Fibroblast of lung (primary cell): ENCODE data around the gene STAP2. TPM values are rescaled to one million over a fixed set of nuclear protein-coding genes. Genes with fewer than 3 reads are reported as not detected.

Source experiments
- DNase-seq, 2 donors: peaks; one replicate each; pipeline versions ENCODE4 v3.0.0 to v3.0.0-alpha.2; 2010; ENCODE audit warnings: low read depth in 2 of 2
- H2AFZ ChIP-seq: 2 replicates; pipeline ENCODE4 v1.5.1; 2012; ENCODE audit warnings: low read length, control low read depth, inconsistent platforms
- H3K27ac ChIP-seq: 2 replicates; pipeline ENCODE4 v1.5.1; 2011; ENCODE audit warnings: low read length, control low read depth; ENCODE audit not compliant: insufficient read depth
- H3K27me3 ChIP-seq: 2 replicates; pipeline ENCODE4 v1.5.1; 2011; ENCODE audit warnings: mild to moderate bottlenecking, low read length; ENCODE audit not compliant: control insufficient read depth, insufficient read depth
- H3K36me3 ChIP-seq: 2 replicates; pipeline ENCODE4 v1.5.1; 2011; ENCODE audit warnings: low read length; ENCODE audit not compliant: control insufficient read depth, insufficient read depth
- H3K4me1 ChIP-seq: 2 replicates; pipeline ENCODE4 v1.5.1; 2011; ENCODE audit warnings: low read length; ENCODE audit not compliant: control insufficient read depth, insufficient read depth; ENCODE audit errors: extremely low read depth
- H3K4me2 ChIP-seq: 2 replicates; pipeline ENCODE4 v1.5.1; 2011; ENCODE audit warnings: low read length, control low read depth; ENCODE audit not compliant: insufficient read depth; ENCODE audit errors: extremely low read depth
- H3K4me3 ChIP-seq, 4 experiments: fragments of 200-600 bp in 1 of 4; sonication (generic) in 1 of 4; replicated peaks in 1 of 4; 2 replicates each; pipeline ENCODE4 v1.5.1; 2011 to 2016; ENCODE audit warnings: low read length in 4 of 4, low read depth in 3 of 4, mild to moderate bottlenecking in 3 of 4, control low read depth in 2 of 4, inconsistent platforms in 1 of 4, mixed read lengths in 1 of 4; ENCODE audit not compliant: insufficient read depth in 1 of 4; ENCODE audit errors: control extremely low read depth in 1 of 4
- H3K79me2 ChIP-seq: 2 replicates; pipeline ENCODE4 v1.5.1; 2012; ENCODE audit warnings: mild to moderate bottlenecking, low read length, inconsistent platforms; ENCODE audit not compliant: control insufficient read depth, insufficient read depth
- H3K9ac ChIP-seq: 2 replicates; pipeline ENCODE4 v1.5.1; 2011; ENCODE audit warnings: mild to moderate bottlenecking, low read length, control low read depth; ENCODE audit not compliant: insufficient read depth
- H3K9me3 ChIP-seq: 2 replicates; pipeline ENCODE4 v1.5.1; 2012; ENCODE audit warnings: low read depth, low read length; ENCODE audit not compliant: control insufficient read depth, insufficient read depth
- H4K20me1 ChIP-seq: 2 replicates; pipeline ENCODE4 v1.5.1; 2011; ENCODE audit warnings: low read length; ENCODE audit not compliant: control insufficient read depth, insufficient read depth; ENCODE audit errors: extremely low read depth
- EZH2 ChIP-seq: IDR thresholded peaks from 2 replicates; pipeline ENCODE4 v1.5.1; 2012; ENCODE audit warnings: low read length, control low read depth, mild to moderate bottlenecking; ENCODE audit errors: missing control alignments
- polyA plus RNA-seq, 2 donors: library from polyadenylated mRNA; depleted of rRNA in 1 of 2; stranded (reverse) in 1 of 2; unstranded in 1 of 2; fragments of >200 nt; gene quantifications; 2 replicates each; pipeline ENCODE4 v1.2.1, GENCODE V29; 2011 to 2012; ENCODE audit warnings: missing spikeins in 1 of 2
- total RNA-seq: library from RNA; depleted of rRNA; stranded (reverse); fragments of >200 nt; gene quantifications from 2 replicates; pipeline ENCODE4 v1.2.1, GENCODE V29; 2014
- TF ChIP-seq, protein P1 (sequence below), 2 donors: IDR thresholded peaks in 1 of 2; conservative IDR thresholded peaks in 1 of 2; 1 replicate in 1 of 2; 2 replicates in 1 of 2; pipeline ENCODE4 v1.5.1; 2011 to 2012; ENCODE audit warnings: low read length in 2 of 2, control low read depth in 1 of 2, inconsistent platforms in 1 of 2, low read depth in 1 of 2, mild to moderate bottlenecking in 1 of 2

STAP2 gene
- total and polyA plus RNA-seq, 2 donors (not counting 1 experiment from before 2014, with no cell fraction given): 1.7 to 4.8 TPM

DNA sequence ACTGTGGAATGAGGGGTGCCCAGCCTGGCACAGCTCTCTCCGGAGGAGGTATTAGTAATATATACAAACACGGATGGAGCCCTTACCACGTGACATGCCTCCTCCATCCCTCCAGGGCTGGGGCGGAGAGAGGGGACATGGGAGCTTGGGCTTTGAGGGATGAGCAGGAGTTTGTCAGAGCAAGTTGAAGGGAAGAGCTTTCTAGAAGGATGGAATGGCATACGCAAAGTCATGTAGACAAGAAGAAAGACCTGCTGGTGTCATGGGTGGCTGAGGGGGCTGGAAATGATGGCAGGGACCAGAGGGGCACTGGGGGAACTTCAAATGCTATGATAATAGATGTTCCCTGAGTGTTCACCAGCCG lies 7.4 kb upstream of the STAP2 start:
- no peak overlapping the region for H3K27ac ChIP-seq
- no peaks in the 10 kb centered on the region for H3K79me2 ChIP-seq
- no peak for DNase-seq
- no peak overlapping the region for H2AFZ ChIP-seq
- H3K4me1 ChIP-seq: peaks cover 6% of the 10 kb centered on the region
- no peak overlapping the region for H3K4me2 ChIP-seq
- TF ChIP-seq, protein P1, sequence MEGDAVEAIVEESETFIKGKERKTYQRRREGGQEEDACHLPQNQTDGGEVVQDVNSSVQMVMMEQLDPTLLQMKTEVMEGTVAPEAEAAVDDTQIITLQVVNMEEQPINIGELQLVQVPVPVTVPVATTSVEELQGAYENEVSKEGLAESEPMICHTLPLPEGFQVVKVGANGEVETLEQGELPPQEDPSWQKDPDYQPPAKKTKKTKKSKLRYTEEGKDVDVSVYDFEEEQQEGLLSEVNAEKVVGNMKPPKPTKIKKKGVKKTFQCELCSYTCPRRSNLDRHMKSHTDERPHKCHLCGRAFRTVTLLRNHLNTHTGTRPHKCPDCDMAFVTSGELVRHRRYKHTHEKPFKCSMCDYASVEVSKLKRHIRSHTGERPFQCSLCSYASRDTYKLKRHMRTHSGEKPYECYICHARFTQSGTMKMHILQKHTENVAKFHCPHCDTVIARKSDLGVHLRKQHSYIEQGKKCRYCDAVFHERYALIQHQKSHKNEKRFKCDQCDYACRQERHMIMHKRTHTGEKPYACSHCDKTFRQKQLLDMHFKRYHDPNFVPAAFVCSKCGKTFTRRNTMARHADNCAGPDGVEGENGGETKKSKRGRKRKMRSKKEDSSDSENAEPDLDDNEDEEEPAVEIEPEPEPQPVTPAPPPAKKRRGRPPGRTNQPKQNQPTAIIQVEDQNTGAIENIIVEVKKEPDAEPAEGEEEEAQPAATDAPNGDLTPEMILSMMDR (conservative IDR thresholded peaks at IDR 0.05 in 1 of 2, IDR thresholded peaks at IDR 0.05 in 1 of 2; ENCODE audit: low read depth in 1 of 2, low read length in 2 of 2): no peak
- TF ChIP-seq EZH2: no peak
- H3K27me3 ChIP-seq: no peaks in the 10 kb centered on the region
- no peaks in the 10 kb centered on the region for H4K20me1 ChIP-seq
- no peak overlapping the region for H3K9ac ChIP-seq
- no peaks in the 10 kb centered on the region for H3K9me3 ChIP-seq
- no peak overlapping the region for H3K4me3 ChIP-seq
- no peaks in the 10 kb centered on the region for H3K36me3 ChIP-seq

DNA sequence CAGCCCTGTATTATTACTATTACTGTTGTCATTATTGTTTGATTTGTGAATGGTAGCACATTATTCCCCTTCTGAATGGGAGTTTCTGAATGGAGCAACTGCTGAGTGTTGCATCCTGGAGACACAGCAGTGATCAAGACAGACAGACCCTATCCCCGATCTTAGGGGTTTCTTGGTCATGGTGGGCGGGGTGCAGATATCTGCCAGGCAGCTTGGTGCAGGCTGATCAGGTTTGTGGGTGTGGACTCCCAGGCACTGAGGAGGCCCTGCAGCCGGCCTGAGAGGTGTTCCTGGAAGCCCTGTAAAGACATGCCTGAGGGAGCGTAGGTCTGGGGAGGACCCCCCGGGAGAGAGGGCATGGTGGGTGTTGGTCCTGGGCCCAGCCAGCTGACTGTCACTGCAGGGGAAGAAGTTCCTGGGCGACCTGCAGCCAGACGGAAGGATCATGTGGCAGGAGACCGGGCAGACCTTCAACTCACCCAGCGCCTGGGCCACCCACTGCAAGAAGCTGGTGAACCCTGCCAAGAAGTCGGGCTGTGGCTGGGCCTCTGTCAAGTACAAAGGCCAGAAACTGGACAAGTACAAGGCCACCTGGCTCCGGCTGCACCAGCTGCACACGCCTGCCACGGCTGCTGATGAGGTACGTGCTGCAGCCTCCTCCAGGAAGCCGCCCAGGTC lies 6.9 kb upstream of the STAP2 start:
- TF ChIP-seq EZH2: no peak
- TF ChIP-seq, protein P1 (conservative IDR thresholded peaks at IDR 0.05 in 1 of 2, IDR thresholded peaks at IDR 0.05 in 1 of 2; ENCODE audit: low read depth in 1 of 2, low read length in 2 of 2): no peak
- H3K27ac ChIP-seq: no peak overlapping the region
- no peaks in the 10 kb centered on the region for H3K79me2 ChIP-seq
- H4K20me1 ChIP-seq: no peaks in the 10 kb centered on the region
- H3K4me2 ChIP-seq: no peak overlapping the region
- DNase-seq: no peak
- no peak overlapping the region for H2AFZ ChIP-seq
- H3K9ac ChIP-seq: no peak overlapping the region
- no peaks in the 10 kb centered on the region for H3K27me3 ChIP-seq
- no peaks in the 10 kb centered on the region for H3K36me3 ChIP-seq
- no peak overlapping the region for H3K4me3 ChIP-seq
- H3K4me1 ChIP-seq: peaks cover 6% of the 10 kb centered on the region
- H3K9me3 ChIP-seq: no peaks in the 10 kb centered on the region

DNA sequence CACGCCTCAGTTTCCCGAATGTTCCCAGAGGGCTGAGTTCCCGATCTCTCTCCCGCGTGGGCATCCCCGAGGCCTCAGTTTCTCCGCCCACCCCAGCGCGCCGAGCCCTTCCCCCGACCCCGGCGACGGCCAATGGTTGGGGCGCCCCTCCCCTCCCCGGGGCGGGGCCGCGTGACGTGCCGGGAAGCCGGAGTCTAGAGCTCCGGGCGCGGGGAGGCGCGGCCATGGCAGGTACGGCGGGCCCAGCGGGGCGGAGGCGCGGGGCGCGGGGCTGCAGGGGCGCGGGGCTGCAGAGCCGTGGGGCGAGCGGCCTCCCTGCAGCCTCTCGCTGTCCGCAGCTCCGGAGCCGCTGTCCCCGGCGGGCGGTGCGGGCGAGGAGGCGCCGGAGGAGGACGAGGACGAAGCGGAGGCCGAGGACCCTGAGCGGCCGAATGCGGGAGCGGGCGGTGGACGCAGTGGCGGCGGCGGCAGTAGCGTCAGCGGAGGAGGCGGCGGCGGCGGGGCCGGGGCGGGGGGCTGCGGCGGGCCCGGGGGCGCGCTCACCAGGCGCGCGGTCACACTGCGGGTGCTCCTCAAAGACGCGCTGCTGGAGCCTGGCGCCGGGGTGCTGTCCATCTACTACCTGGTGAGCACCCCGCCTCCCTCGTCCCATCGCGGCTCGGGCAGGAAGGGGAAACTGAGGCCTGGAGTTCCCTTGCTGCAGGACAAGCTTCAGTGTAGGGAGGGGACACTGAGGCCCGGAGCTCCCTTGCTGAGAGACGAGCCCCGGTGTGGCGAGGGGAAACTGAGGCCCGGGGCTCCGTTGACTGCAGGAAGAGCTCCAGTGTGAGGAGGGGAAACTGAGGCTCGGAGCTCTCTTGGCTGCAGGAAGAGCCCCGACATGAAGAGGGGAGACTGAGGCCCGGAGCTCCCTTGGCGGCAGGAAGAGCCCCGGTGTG lies 5.0 kb upstream of the STAP2 start, which contains the start of gene MPND:
MPND (plus strand) TSS at position 193 of the 938 bp plus-strand sequence; CDS start at position 225, 32 bp downstream.
- Histone ChIP-seq H2AFZ (peak within 1 kb of the TSS; percentile 98), H3K4me2 (peak within 1 kb of the TSS; percentile 99), H3K9me3 (no peaks in the 10 kb centered on the region), H3K4me1 (peaks cover 6% of the 10 kb centered on the region), H3K9ac (peak within 1 kb of the TSS; percentile 45), H3K79me2 (no peaks in the 10 kb centered on the region), H3K27me3 (no peaks in the 10 kb centered on the region), H3K4me3 (peak within 1 kb of the TSS; percentile 55 to 76 (median 61)), H4K20me1 (no peaks in the 10 kb centered on the region), H3K27ac (peak within 1 kb of the TSS; percentile 57), H3K36me3 (no peaks in the 10 kb centered on the region)
- TF ChIP-seq EZH2: no peak
- TF ChIP-seq, protein P1 (conservative IDR thresholded peaks at IDR 0.05 in 1 of 2, IDR thresholded peaks at IDR 0.05 in 1 of 2; ENCODE audit: low read depth in 1 of 2, low read length in 2 of 2): no peak
- peak; percentile 70 to 75 for DNase-seq
